ENCODE measurements around the gene RWDD4.

- TF ChIP-seq POLR2AphosphoS5 (IDR thresholded peaks at IDR 0.05; ENCODE audit: low read depth, low read length) (no peak), TAF1 (IDR thresholded peaks at IDR 0.05; ENCODE audit: low read depth, low read length) (no peak), POLR2A (IDR thresholded peaks at IDR 0.05; ENCODE audit: low read depth, low read length) (no peak), SPI1 (IDR thresholded peaks at IDR 0.05; ENCODE audit: low read depth, low read length) (no peak)
Measured at GRCh38 chr4:183636503-183636902, 22.5 kb downstream of the RWDD4 start.
